Keratinocyte (primary cell): Measurements from ENCODE around the gene LOC128125822.

Experiments
- DNase-seq: peaks from one replicate; pipeline ENCODE4 v3.0.0-alpha.2; 2011; ENCODE audit warnings: low read depth, missing footprints, low spot score
- FAIRE-seq: peaks from 2 replicates; lab custom pipeline; 2011; peaks lifted over from hg19 to GRCh38; lab: Jason Lieb, UNC
- H2AFZ ChIP-seq: 2 replicates; pipeline ENCODE4 v1.6.0; 2012; ENCODE audit warnings: low read length, control low read depth, inconsistent platforms; ENCODE audit not compliant: control insufficient read depth
- H3K27ac ChIP-seq: 2 replicates; pipeline ENCODE4 v1.5.1; 2011; ENCODE audit warnings: low read length; ENCODE audit not compliant: control insufficient read depth, insufficient read depth
- H3K27me3 ChIP-seq: 3 replicates; pipeline ENCODE4 v1.6.0; 2011; ENCODE audit warnings: low read length; ENCODE audit not compliant: control insufficient read depth, insufficient read depth; ENCODE audit errors: extremely low read depth
- H3K36me3 ChIP-seq, 2 experiments: 2 replicates in 1 of 2; 3 replicates in 1 of 2; pipeline ENCODE4 v1.5.1; 2011; ENCODE audit warnings: low read length in 2 of 2, mild to moderate bottlenecking in 1 of 2; ENCODE audit not compliant: control insufficient read depth in 2 of 2, insufficient read depth in 2 of 2; ENCODE audit errors: extremely low read depth in 1 of 2
- H3K4me1 ChIP-seq: 3 replicates; pipeline ENCODE4 v1.5.1; 2011; ENCODE audit warnings: low read length; ENCODE audit not compliant: control insufficient read depth, insufficient read depth; ENCODE audit errors: extremely low read depth
- H3K4me2 ChIP-seq: 3 replicates; pipeline ENCODE4 v1.6.0; 2011; ENCODE audit warnings: low read depth, low read length; ENCODE audit not compliant: control insufficient read depth, insufficient read depth; ENCODE audit errors: extremely low read depth
- H3K4me3 ChIP-seq, 3 experiments: fragments of 200-600 bp in 1 of 3; sonication (generic) in 1 of 3; 2 replicates in 2 of 3; 3 replicates in 1 of 3; pipeline ENCODE4 v1.5.1; 2011 to 2016; ENCODE audit warnings: low read length in 3 of 3, mild to moderate bottlenecking in 3 of 3, control low read depth in 2 of 3, inconsistent platforms in 1 of 3, low read depth in 1 of 3, mixed read lengths in 1 of 3, mixed run types in 1 of 3, moderate library complexity in 1 of 3; ENCODE audit not compliant: control insufficient read depth in 2 of 3, insufficient read depth in 2 of 3; ENCODE audit errors: extremely low read depth in 1 of 3
- H3K79me2 ChIP-seq: 2 replicates; pipeline ENCODE4 v1.6.0; 2012; ENCODE audit warnings: low read length; ENCODE audit not compliant: control insufficient read depth, insufficient read depth
- H3K9ac ChIP-seq: 3 replicates; pipeline ENCODE4 v1.6.0; 2011; ENCODE audit warnings: low read length; ENCODE audit not compliant: control insufficient read depth, insufficient read depth; ENCODE audit errors: extremely low read depth
- H3K9me1 ChIP-seq: 3 replicates; pipeline ENCODE4 v1.6.0; 2011; ENCODE audit warnings: low read length; ENCODE audit not compliant: control insufficient read depth, insufficient read depth; ENCODE audit errors: extremely low read depth
- H3K9me3 ChIP-seq: 2 replicates; pipeline ENCODE4 v1.5.1; 2012; ENCODE audit warnings: low read depth, low read length; ENCODE audit not compliant: control insufficient read depth
- H4K20me1 ChIP-seq: 3 replicates; pipeline ENCODE4 v1.6.0; 2011; ENCODE audit warnings: low read length; ENCODE audit not compliant: control insufficient read depth, insufficient read depth; ENCODE audit errors: extremely low read depth
- EZH2 ChIP-seq: IDR thresholded peaks from one replicate; pipeline ENCODE4 v1.6.1; 2012; ENCODE audit warnings: inconsistent platforms, mild to moderate bottlenecking, low read length, moderate library complexity
- dilution Hi-C: fragments of 300-500 bp; cut with MboI; formaldehyde crosslinking; loops from one replicate; pipeline ENCODE4 v1.7.0; 2020; ENCODE audit warnings: low sequenced_read_pairs; ENCODE audit not compliant: extremely low pct_ligation_motif_present
- TF ChIP-seq, protein P1 (sequence below), 3 experiments: IDR thresholded peaks in 1 of 3; conservative IDR thresholded peaks in 1 of 3; optimal IDR thresholded peaks in 1 of 3; 2 replicates in 2 of 3; 3 replicates in 1 of 3; pipeline versions ENCODE3 to v1.5.1; 2011; ENCODE audit warnings: low read length in 3 of 3, mild to moderate bottlenecking in 3 of 3, moderate library complexity in 2 of 3, control low read depth in 1 of 3, inconsistent platforms in 1 of 3; ENCODE audit not compliant: insufficient read depth in 2 of 3; ENCODE audit errors: extremely low read depth in 1 of 3

LOC128125822 gene

GRCh38 chr6:63554782-63555181 is 17.5 kb upstream of the LOC128125822 start:
- no peaks in the 10 kb centered on the region for H3K9me1 ChIP-seq
- no peak for DNase-seq
- TF ChIP-seq EZH2: no peak
- TF ChIP-seq, protein P1, sequence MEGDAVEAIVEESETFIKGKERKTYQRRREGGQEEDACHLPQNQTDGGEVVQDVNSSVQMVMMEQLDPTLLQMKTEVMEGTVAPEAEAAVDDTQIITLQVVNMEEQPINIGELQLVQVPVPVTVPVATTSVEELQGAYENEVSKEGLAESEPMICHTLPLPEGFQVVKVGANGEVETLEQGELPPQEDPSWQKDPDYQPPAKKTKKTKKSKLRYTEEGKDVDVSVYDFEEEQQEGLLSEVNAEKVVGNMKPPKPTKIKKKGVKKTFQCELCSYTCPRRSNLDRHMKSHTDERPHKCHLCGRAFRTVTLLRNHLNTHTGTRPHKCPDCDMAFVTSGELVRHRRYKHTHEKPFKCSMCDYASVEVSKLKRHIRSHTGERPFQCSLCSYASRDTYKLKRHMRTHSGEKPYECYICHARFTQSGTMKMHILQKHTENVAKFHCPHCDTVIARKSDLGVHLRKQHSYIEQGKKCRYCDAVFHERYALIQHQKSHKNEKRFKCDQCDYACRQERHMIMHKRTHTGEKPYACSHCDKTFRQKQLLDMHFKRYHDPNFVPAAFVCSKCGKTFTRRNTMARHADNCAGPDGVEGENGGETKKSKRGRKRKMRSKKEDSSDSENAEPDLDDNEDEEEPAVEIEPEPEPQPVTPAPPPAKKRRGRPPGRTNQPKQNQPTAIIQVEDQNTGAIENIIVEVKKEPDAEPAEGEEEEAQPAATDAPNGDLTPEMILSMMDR (optimal IDR thresholded peaks at IDR 0.05 in 1 of 3, IDR thresholded peaks at IDR 0.05 in 1 of 3, conservative IDR thresholded peaks at IDR 0.05 in 1 of 3; ENCODE audit: extremely low read depth in 1 of 3, insufficient read depth in 2 of 3, low read length in 3 of 3): no peak
- H4K20me1 ChIP-seq: no peaks in the 10 kb centered on the region
- no peaks in the 10 kb centered on the region for H3K36me3 ChIP-seq
- H3K9ac ChIP-seq: no peak overlapping the region
- H3K9me3 ChIP-seq: no peaks in the 10 kb centered on the region
- H2AFZ ChIP-seq: no peak overlapping the region
- H3K4me1 ChIP-seq: peaks cover 27% of the 10 kb centered on the region
- dilution Hi-C loops: no loop called here
- peak overlapping the region; percentile 82 for H3K27ac ChIP-seq
- H3K79me2 ChIP-seq: no peaks in the 10 kb centered on the region
- H3K27me3 ChIP-seq: no peaks in the 10 kb centered on the region
- H3K4me3 ChIP-seq: no peak overlapping the region
- FAIRE-seq: peak; percentile 20
- H3K4me2 ChIP-seq: peak overlapping the region; percentile 60

GRCh38 chr6:63556369-63556768 is 15.9 kb upstream of the LOC128125822 start:
- H3K9me3 ChIP-seq: no peaks in the 10 kb centered on the region
- DNase-seq (peak; percentile 66), FAIRE-seq (peak; percentile 85)
- no peaks in the 10 kb centered on the region for H4K20me1 ChIP-seq
- no peak overlapping the region for H3K4me3 ChIP-seq
- TF ChIP-seq EZH2: no peak
- TF ChIP-seq, protein P1 (optimal IDR thresholded peaks at IDR 0.05 in 1 of 3, IDR thresholded peaks at IDR 0.05 in 1 of 3, conservative IDR thresholded peaks at IDR 0.05 in 1 of 3; ENCODE audit: extremely low read depth in 1 of 3, insufficient read depth in 2 of 3, low read length in 3 of 3): no peak
- peak overlapping the region; percentile 82 for H3K27ac ChIP-seq
- peak overlapping the region; percentile 0 for H2AFZ ChIP-seq
- H3K4me1 ChIP-seq: peaks cover 27% of the 10 kb centered on the region
- H3K4me2 ChIP-seq: peak overlapping the region; percentile 60
- no peaks in the 10 kb centered on the region for H3K36me3 ChIP-seq
- peak overlapping the region; percentile 56 for H3K9ac ChIP-seq
- H3K79me2 ChIP-seq: no peaks in the 10 kb centered on the region
- dilution Hi-C loops: no loop called here
- no peaks in the 10 kb centered on the region for H3K9me1 ChIP-seq
- no peaks in the 10 kb centered on the region for H3K27me3 ChIP-seq
